ENCODE data around the gene SETD4.

GRCh38 chr21:35988416-35989137, 71.7 kb downstream of the SETD4 start:
- no peak for TF ChIP-seq CTCF (IDR thresholded peaks at IDR 0.05)
- no peak for TF ChIP-seq POLR2AphosphoS5 (IDR thresholded peaks at IDR 0.05)

All from prostate gland (tissue), 2 donors.